IMR-90 (cell line): ENCODE measurements around the gene ME3. TPM values are rescaled to one million over a fixed set of nuclear protein-coding genes. Genes with fewer than 3 reads are reported as not detected.

Experiments
- ATAC-seq: fragments of 200-7000 bp; cut with Tn5 transposase; 2 replicates; pipeline ENCODE4 v1.9.1; 2020; ENCODE audit warnings: low read depth, mild to moderate bottlenecking, moderate library complexity
- BruUV-seq: library from RNA; stranded (reverse); fragments of 400-500 nt; replicated peaks from 2 replicates; lab custom pipeline; 2021; lab: Mats Ljungman, UMichigan
- CTCF ChIA-PET: fragments of 300-600 bp; formaldehyde crosslinking; extraction: SDS; loops from one replicate; lab custom pipeline; 2021; ENCODE audit warnings: antibody characterized with exemption; lab: Yijun Ruan, JAX
- POLR2A ChIA-PET: fragments of 300-600 bp; sonication (Branson Sonifier 250); formaldehyde crosslinking; loops from one replicate; lab custom pipeline; 2022; ENCODE audit warnings: antibody characterized with exemption; ENCODE audit not compliant: unreplicated experiment; lab: Charles Lee
- DNase-seq: peaks from one replicate; pipeline ENCODE4 v3.0.0; 2013
- H2AFZ ChIP-seq: replicated peaks from 2 replicates; pipeline ENCODE3; 2013; ENCODE audit warnings: low read length, mild to moderate bottlenecking; ENCODE audit not compliant: poor library complexity
- H2AK5ac ChIP-seq: 2 replicates; pipeline ENCODE4 v1.6.1; 2013; ENCODE audit warnings: low read depth, low read length, inconsistent platforms
- H2AK9ac ChIP-seq: replicated peaks from 2 replicates; pipeline ENCODE3; 2013; ENCODE audit warnings: mild to moderate bottlenecking, low read depth, low read length, moderate library complexity; ENCODE audit not compliant: poor library complexity
- H2BK120ac ChIP-seq: 2 replicates; pipeline ENCODE4 v1.6.1; 2013; ENCODE audit warnings: low read depth, low read length, inconsistent platforms
- H2BK15ac ChIP-seq: 3 replicates; pipeline ENCODE4 v1.6.1; 2013; ENCODE audit warnings: low read depth, low read length, inconsistent platforms
- H2BK20ac ChIP-seq: 2 replicates; pipeline ENCODE4 v1.6.1; 2013; ENCODE audit warnings: low read depth, mild to moderate bottlenecking, inconsistent platforms, low read length, moderate library complexity
- H2BK5ac ChIP-seq: 2 replicates; pipeline ENCODE4 v1.6.1; 2013; ENCODE audit warnings: mild to moderate bottlenecking, low read depth, low read length, inconsistent platforms; ENCODE audit not compliant: poor library complexity, severe bottlenecking
- H3K14ac ChIP-seq: replicated peaks from 2 replicates; pipeline ENCODE4 v1.6.1; 2013; ENCODE audit warnings: low read depth, low read length, inconsistent platforms
- H3K18ac ChIP-seq: 2 replicates; pipeline ENCODE4 v1.6.1; 2013; ENCODE audit warnings: low read depth, low read length, control low read depth
- H3K23ac ChIP-seq: 2 replicates; pipeline ENCODE4 v1.6.1; 2013; ENCODE audit warnings: low read depth, low read length, inconsistent platforms
- H3K27ac ChIP-seq: 2 replicates; pipeline ENCODE4 v1.5.1; 2013; ENCODE audit warnings: mild to moderate bottlenecking, control low read depth, low read length; ENCODE audit not compliant: insufficient read depth
- H3K27me3 ChIP-seq: 2 replicates; pipeline ENCODE4 v1.6.1; 2013; ENCODE audit warnings: low read length; ENCODE audit not compliant: control insufficient read depth, insufficient read depth
- H3K36me3 ChIP-seq: 2 replicates; pipeline ENCODE4 v1.6.1; 2013; ENCODE audit warnings: low read length, mixed read lengths; ENCODE audit not compliant: control insufficient read depth, insufficient read depth
- H3K4ac ChIP-seq: 2 replicates; pipeline ENCODE4 v1.6.1; 2013; ENCODE audit warnings: low read depth, low read length, inconsistent platforms
- H3K4me1 ChIP-seq: 2 replicates; pipeline ENCODE4 v1.6.1; 2013; ENCODE audit warnings: low read length, mixed read lengths; ENCODE audit not compliant: control insufficient read depth, insufficient read depth
- H3K4me2 ChIP-seq: 2 replicates; pipeline ENCODE4 v1.6.1; 2013; ENCODE audit warnings: low read depth, mild to moderate bottlenecking, control low read depth, low read length, moderate library complexity
- H3K4me3 ChIP-seq: 2 replicates; pipeline ENCODE4 v1.5.1; 2013; ENCODE audit warnings: low read depth, mild to moderate bottlenecking, control low read depth, low read length, moderate library complexity; ENCODE audit not compliant: insufficient read depth
- H3K56ac ChIP-seq: 2 replicates; pipeline ENCODE4 v1.6.1; 2013; ENCODE audit warnings: low read length, inconsistent platforms; ENCODE audit not compliant: insufficient read depth; ENCODE audit errors: extremely low read depth
- H3K79me1 ChIP-seq, 2 experiments: 2 replicates each; pipeline ENCODE4 v1.6.1; 2013; ENCODE audit warnings: low read length in 2 of 2, inconsistent platforms in 1 of 2, low read depth in 1 of 2
- H3K9ac ChIP-seq: 2 replicates; pipeline ENCODE4 v1.6.1; 2013; ENCODE audit warnings: low read depth, low read length, control low read depth
- H3K9me1 ChIP-seq: 2 replicates; pipeline ENCODE4 v1.6.1; 2013; ENCODE audit warnings: low read length, inconsistent platforms; ENCODE audit not compliant: insufficient read depth
- H3K9me3 ChIP-seq: 2 replicates; pipeline ENCODE4 v1.6.1; 2013; ENCODE audit warnings: low read length; ENCODE audit not compliant: control insufficient read depth, insufficient read depth
- H4K20me1 ChIP-seq: 2 replicates; pipeline ENCODE4 v1.6.1; 2013; ENCODE audit warnings: low read length, inconsistent platforms; ENCODE audit not compliant: insufficient read depth
- H4K5ac ChIP-seq: 2 replicates; pipeline ENCODE4 v1.6.1; 2013; ENCODE audit warnings: mild to moderate bottlenecking, low read depth, low read length, control low read depth
- H4K8ac ChIP-seq, 2 experiments: 2 replicates each; pipeline ENCODE4 v1.6.1; 2013; ENCODE audit warnings: low read depth in 2 of 2, low read length in 2 of 2, control low read depth in 1 of 2, inconsistent platforms in 1 of 2
- H4K91ac ChIP-seq: 2 replicates; pipeline ENCODE4 v1.6.1; 2013; ENCODE audit warnings: low read depth, low read length, inconsistent platforms; ENCODE audit not compliant: insufficient read depth
- BHLHE40 ChIP-seq: fragments of 150-350 bp; IDR thresholded peaks from 2 replicates; pipeline ENCODE4 v1.6.1; 2016; ENCODE audit warnings: mild to moderate bottlenecking, low read depth, low read length
- CEBPB ChIP-seq: IDR thresholded peaks from 2 replicates; pipeline ENCODE4 v1.6.1; 2012; ENCODE audit warnings: low read depth, low read length, improper control_type of control experiment
- CHD1 ChIP-seq: IDR thresholded peaks from 2 replicates; pipeline ENCODE4 v1.6.1; 2012; ENCODE audit warnings: low read depth, low read length, improper control_type of control experiment
- MAFK ChIP-seq: IDR thresholded peaks from 2 replicates; pipeline ENCODE4 v1.6.1; 2012; ENCODE audit warnings: low read depth, low read length, improper control_type of control experiment
- MAZ ChIP-seq: IDR thresholded peaks from 2 replicates; pipeline ENCODE4 v1.6.1; 2012; ENCODE audit warnings: low read depth, mild to moderate bottlenecking, low read length, improper control_type of control experiment, moderate library complexity, borderline replicate concordance
- MXI1 ChIP-seq: IDR thresholded peaks from 2 replicates; pipeline ENCODE4 v1.6.1; 2012; ENCODE audit warnings: low read depth, mild to moderate bottlenecking, low read length, moderate library complexity, borderline replicate concordance
- NFE2L2 ChIP-seq: fragments of 150-350 bp; IDR thresholded peaks from 2 replicates; pipeline ENCODE4 v1.6.1; 2016; ENCODE audit warnings: low read depth, mild to moderate bottlenecking, low read length
- RAD21 ChIP-seq: IDR thresholded peaks from 2 replicates; pipeline ENCODE4 v1.6.1; 2012; ENCODE audit warnings: low read length, improper control_type of control experiment
- RFX5 ChIP-seq: IDR thresholded peaks from 2 replicates; pipeline ENCODE4 v1.8.0; 2012; ENCODE audit warnings: low read depth, mild to moderate bottlenecking, low read length, moderate library complexity
- SMC3 ChIP-seq: fragments of 150-350 bp; IDR thresholded peaks from 2 replicates; pipeline ENCODE4 v1.6.1; 2016; ENCODE audit warnings: low read depth, mild to moderate bottlenecking, antibody characterized with exemption, low read length, moderate library complexity
- WGBS, 2 experiments: methylation state at CpG; one replicate each; pipeline versions ENCODE4 v1.1.5 to v1.1.7; 2013; ENCODE audit warnings: missing lambda C conversion rate in 2 of 2; ENCODE audit not compliant: insufficient read length in 1 of 2; ENCODE audit errors: extremely low coverage in 2 of 2; 5-methylcytosine and 5-hydroxymethylcytosine counted together
- dilution Hi-C: fragments of 300-500 bp; cut with HindIII; formaldehyde crosslinking; loops from one replicate; pipeline ENCODE4 v1.14.3; 2018; ENCODE audit warnings: low sequenced_read_pairs; ENCODE audit not compliant: unreplicated experiment
- in situ Hi-C: fragments of 300-500 bp; cut with MboI; formaldehyde crosslinking; loops from 3 replicates; pipeline ENCODE4 v1.14.3; 2019; ENCODE audit warnings: low sequenced_read_pairs, inconsistent platforms, mixed read lengths
- intact Hi-C: fragments of 100-400 bp; cut with micrococcal nuclease; formaldehyde crosslinking; loops from 2 replicates; pipeline ENCODE4 v1.10.0; 2022
- polyA plus RNA-seq, 3 experiments: library from polyadenylated mRNA; depleted of rRNA; stranded (reverse); fragments of >200 nt; gene quantifications; 2 replicates each; pipeline ENCODE4 v1.2.3, GENCODE V29; 2012; ENCODE audit warnings: low replicate concordance in 1 of 3
- total RNA-seq: library from RNA; depleted of rRNA; stranded (reverse); fragments of >200 nt; gene quantifications from 2 replicates; pipeline ENCODE4 v1.2.3, GENCODE V29; 2012
- TF ChIP-seq, protein P1 (sequence below): fragments of 150-350 bp; IDR thresholded peaks from 2 replicates; pipeline ENCODE4 v1.6.1; 2017; ENCODE audit warnings: mild to moderate bottlenecking, antibody characterized with exemption, low read length, low read depth
- TF ChIP-seq, protein P2 (sequence below): fragments of 150-350 bp; IDR thresholded peaks from 2 replicates; pipeline ENCODE4 v1.6.1; 2016; ENCODE audit warnings: low read depth, mild to moderate bottlenecking, low read length, moderate library complexity, borderline replicate concordance
- TF ChIP-seq, protein P3 (sequence below): conservative IDR thresholded peaks from 2 replicates; pipeline ENCODE4 v1.5.1; 2012; ENCODE audit warnings: mild to moderate bottlenecking, low read depth, low read length, improper control_type of control experiment

The ME3 gene
- total and polyA plus RNA-seq, 2 of the 4 experiments (the other 2 are of a cell fraction): 7.8 to 9.0 TPM

DNA sequence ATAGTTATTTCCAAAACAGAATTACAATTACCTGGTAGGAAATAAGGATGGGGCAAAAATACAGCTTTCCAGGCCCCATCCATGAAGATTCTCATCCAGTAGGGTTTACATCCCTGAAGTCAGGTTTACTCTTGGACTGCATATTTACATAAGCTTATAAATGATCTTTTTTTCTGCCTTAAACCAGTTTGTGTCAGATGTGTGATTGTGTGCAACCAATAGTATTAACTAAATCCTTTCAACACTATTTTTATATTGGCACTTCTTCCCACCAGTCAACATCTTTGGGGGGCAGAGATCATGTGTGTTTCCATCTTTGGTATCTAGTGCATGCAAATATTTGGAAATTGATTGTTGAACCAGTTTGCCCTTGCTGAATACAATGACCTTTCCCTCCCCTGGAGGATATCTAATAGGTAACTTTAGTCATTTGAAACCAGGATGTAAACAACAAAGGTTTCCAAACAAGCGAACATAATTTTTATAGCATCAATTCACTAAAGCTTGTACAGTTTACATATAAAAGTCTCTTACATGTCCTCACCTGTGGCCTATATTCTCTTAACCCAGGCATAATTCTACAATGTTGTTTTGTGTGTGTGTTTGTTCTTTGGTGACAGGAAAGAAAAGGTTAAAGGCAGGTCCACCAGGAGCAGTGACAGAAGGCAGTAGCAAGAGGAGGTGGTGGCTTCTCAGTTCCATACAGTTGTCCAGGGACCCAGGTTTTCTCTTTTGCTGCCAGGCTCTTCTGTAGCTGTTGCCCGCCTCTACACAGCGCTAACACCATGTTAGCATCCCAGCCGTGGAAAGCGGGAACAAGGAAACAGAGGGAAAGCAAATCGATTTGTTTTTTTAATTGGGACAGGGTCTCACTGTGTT, 1.7 kb upstream of the ME3 start:
- BruUV-seq: no TSS peak
- Histone ChIP-seq H3K14ac (0 out of 2 replicates have a peak overlapping the region, but pooled peaks have one; percentile 33), H2AFZ (no peak overlapping the region), H2AK5ac (peak overlapping the region; percentile 40), H2BK15ac (0 out of 3 replicates have a peak overlapping the region, but pooled peaks have one; percentile 35), H4K20me1 (no peaks in the 10 kb centered on the region), H3K79me1 (peaks cover 0 to 5% of the 10 kb centered on the region in 2 experiments; a peak in 2 of 4 replicates), H4K91ac (0 out of 2 replicates have a peak overlapping the region, but pooled peaks have one; percentile 41), H3K4me2 (no peak overlapping the region), H3K4me1 (0 out of 2 replicates have a peak, but pooled peaks cover 2% of the 10 kb centered on the region), H2BK5ac (no peak overlapping the region), H3K27ac (no peak overlapping the region), H3K9ac (no peak overlapping the region), H3K4ac (no peak overlapping the region), H3K18ac (no peak overlapping the region), H4K5ac (no peak overlapping the region), H3K56ac (no peak overlapping the region), H2BK20ac (no peak overlapping the region), H3K27me3 (no peaks in the 10 kb centered on the region), H4K8ac (no peak overlapping the region), H2AK9ac (no peak overlapping the region), H2BK120ac (0 out of 2 replicates have a peak overlapping the region, but pooled peaks have one; percentile 11), H3K23ac (no peak overlapping the region), H3K9me1 (no peaks in the 10 kb centered on the region), H3K4me3 (no peak overlapping the region), H3K9me3 (no peaks in the 10 kb centered on the region), H3K36me3 (no peaks in the 10 kb centered on the region)
- intact Hi-C loops (loop anchor here (10.0 kb wide), 1 partner anchor 241 kb away; no protein-coding TSS in a partner anchor), dilution Hi-C loops (no loop called here), in situ Hi-C loops (loop anchor here (5.0 kb wide), 1 partner anchor 128 kb away; the partner anchor contains the start of gene PRSS23)
- ChIA-PET CTCF (no interaction called here), POLR2A (interaction anchor here (0.6 kb wide), 1 partner anchor 313 kb away, joined by 4 read pairs; no protein-coding TSS in a partner anchor)
- DNase-seq (no peak), ATAC-seq (no peak)
- no CpG with 5 or more reads among the region's 6 CpGs for WGBS, 2 experiments
- TF ChIP-seq, protein P1, sequence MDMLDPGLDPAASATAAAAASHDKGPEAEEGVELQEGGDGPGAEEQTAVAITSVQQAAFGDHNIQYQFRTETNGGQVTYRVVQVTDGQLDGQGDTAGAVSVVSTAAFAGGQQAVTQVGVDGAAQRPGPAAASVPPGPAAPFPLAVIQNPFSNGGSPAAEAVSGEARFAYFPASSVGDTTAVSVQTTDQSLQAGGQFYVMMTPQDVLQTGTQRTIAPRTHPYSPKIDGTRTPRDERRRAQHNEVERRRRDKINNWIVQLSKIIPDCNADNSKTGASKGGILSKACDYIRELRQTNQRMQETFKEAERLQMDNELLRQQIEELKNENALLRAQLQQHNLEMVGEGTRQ: no peak
- TF ChIP-seq SMC3 (no peak), NFE2L2 (no peak), BHLHE40 (no peak), RAD21 (no peak), MXI1 (no peak), CEBPB (no peak), CHD1 (no peak), RFX5 (no peak), MAZ (no peak), MAFK (no peak)
- TF ChIP-seq, protein P2, sequence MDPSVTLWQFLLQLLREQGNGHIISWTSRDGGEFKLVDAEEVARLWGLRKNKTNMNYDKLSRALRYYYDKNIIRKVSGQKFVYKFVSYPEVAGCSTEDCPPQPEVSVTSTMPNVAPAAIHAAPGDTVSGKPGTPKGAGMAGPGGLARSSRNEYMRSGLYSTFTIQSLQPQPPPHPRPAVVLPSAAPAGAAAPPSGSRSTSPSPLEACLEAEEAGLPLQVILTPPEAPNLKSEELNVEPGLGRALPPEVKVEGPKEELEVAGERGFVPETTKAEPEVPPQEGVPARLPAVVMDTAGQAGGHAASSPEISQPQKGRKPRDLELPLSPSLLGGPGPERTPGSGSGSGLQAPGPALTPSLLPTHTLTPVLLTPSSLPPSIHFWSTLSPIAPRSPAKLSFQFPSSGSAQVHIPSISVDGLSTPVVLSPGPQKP: no peak
- TF ChIP-seq, protein P3, sequence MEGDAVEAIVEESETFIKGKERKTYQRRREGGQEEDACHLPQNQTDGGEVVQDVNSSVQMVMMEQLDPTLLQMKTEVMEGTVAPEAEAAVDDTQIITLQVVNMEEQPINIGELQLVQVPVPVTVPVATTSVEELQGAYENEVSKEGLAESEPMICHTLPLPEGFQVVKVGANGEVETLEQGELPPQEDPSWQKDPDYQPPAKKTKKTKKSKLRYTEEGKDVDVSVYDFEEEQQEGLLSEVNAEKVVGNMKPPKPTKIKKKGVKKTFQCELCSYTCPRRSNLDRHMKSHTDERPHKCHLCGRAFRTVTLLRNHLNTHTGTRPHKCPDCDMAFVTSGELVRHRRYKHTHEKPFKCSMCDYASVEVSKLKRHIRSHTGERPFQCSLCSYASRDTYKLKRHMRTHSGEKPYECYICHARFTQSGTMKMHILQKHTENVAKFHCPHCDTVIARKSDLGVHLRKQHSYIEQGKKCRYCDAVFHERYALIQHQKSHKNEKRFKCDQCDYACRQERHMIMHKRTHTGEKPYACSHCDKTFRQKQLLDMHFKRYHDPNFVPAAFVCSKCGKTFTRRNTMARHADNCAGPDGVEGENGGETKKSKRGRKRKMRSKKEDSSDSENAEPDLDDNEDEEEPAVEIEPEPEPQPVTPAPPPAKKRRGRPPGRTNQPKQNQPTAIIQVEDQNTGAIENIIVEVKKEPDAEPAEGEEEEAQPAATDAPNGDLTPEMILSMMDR: no peak
